Activated T-helper 1 cell treated with anti-CD3 and anti-CD28 coated beads, Interleukin-12 subunit alpha, Interleukin-12 subunit beta, Interleukin-2, Interleukin-4 antibody, amounts not matched to agents 30 ng/mL and 10 ng/mL and 1 ng/mL, durations not matched to agents 14 hours and 24 hours and 36 hours (primary cell): ENCODE results near the gene ITGA11. TPM values are rescaled to one million over a fixed set of nuclear protein-coding genes. Genes with fewer than 3 reads are reported as not detected.

Experiments
- DNase-seq: peaks from one replicate; pipeline ENCODE4 v3.0.0; 2021; ENCODE audit warnings: low spot score
- H3K27ac Mint-ChIP-seq: one replicate; pipeline ENCODE4 v1.8.0; 2021; ENCODE audit warnings: mild to moderate bottlenecking, mixed read lengths
- H3K27me3 Mint-ChIP-seq: one replicate; pipeline ENCODE4 v1.8.0; 2022; ENCODE audit warnings: mild to moderate bottlenecking, moderate library complexity, mixed read lengths; ENCODE audit not compliant: insufficient read depth
- H3K36me3 Mint-ChIP-seq: one replicate; pipeline ENCODE4 v1.8.0; 2021; ENCODE audit warnings: low read depth, mixed read lengths
- H3K4me1 Mint-ChIP-seq: one replicate; pipeline ENCODE4 v1.8.0; 2021; ENCODE audit warnings: low read depth, mixed read lengths
- H3K4me3 Mint-ChIP-seq: one replicate; pipeline ENCODE4 v1.8.0; 2021; ENCODE audit warnings: mild to moderate bottlenecking, moderate library complexity, mixed read lengths
- H3K9me3 Mint-ChIP-seq: one replicate; pipeline ENCODE4 v1.8.0; 2021; ENCODE audit warnings: mixed read lengths
- intact Hi-C: fragments of 100-400 bp; cut with micrococcal nuclease; formaldehyde crosslinking; loops from one replicate; pipeline ENCODE4 v1.15.1; 2024
- total RNA-seq: library from RNA; stranded (reverse); gene quantifications from 2 replicates; pipeline ENCODE4 v1.2.3, GENCODE V29; 2022

ITGA11 gene
- total RNA-seq, 1 donor from 2014 or later: 0.23 TPM

GRCh38 chr15:68410466-68411342 is 21.3 kb downstream of the ITGA11 start:
- intact Hi-C loops: no loop called here
- no peak for DNase-seq
- Mint-ChIP-seq H3K36me3 (no peaks in the 10 kb centered on the region), H3K27me3 (peaks cover 4% of the 10 kb centered on the region), H3K4me3 (no peak overlapping the region), H3K27ac (no peak overlapping the region), H3K4me1 (no peaks in the 10 kb centered on the region), H3K9me3 (no peaks in the 10 kb centered on the region)

DNA sequence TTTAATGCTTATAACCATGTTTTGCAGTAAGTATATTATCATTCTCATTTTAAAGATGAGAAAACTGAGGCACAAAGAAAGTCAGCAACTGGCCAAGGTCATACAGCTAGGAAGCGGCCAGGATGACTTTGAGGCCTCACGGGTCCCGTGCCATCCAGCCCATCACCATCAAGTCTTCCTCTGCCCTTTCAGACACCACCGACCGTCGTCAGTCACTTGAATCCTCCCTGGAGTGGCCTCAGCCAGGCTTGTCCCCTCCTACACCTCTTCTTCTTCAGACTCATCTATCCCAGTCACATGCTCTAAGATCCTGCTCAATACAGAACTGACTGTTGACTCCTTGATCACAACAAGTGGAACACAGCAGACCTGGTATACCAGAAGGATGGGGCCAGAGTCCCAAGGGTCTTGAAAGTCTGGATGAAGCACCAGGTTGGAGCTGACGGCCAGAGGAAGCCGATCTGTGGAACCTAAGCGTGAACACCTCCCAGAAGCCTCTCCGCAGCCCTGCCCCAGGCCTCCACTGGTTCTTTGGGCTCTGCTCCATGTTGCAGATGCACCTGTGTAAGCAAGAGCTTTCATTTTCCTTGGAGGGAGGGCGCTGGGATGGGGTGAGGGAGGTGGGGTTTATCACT is 22.1 kb downstream of the ITGA11 start:
- Mint-ChIP-seq H3K27ac (no peak overlapping the region), H3K36me3 (no peaks in the 10 kb centered on the region), H3K27me3 (peaks cover 4% of the 10 kb centered on the region), H3K4me3 (no peak overlapping the region), H3K4me1 (no peaks in the 10 kb centered on the region), H3K9me3 (no peaks in the 10 kb centered on the region)
- intact Hi-C loops: no loop called here
- DNase-seq: no peak

GRCh38 chr15:68408971-68409370 is 23.0 kb downstream of the ITGA11 start:
- no peaks in the 10 kb centered on the region for H3K36me3 Mint-ChIP-seq
- no peaks in the 10 kb centered on the region for H3K9me3 Mint-ChIP-seq
- intact Hi-C loops: no loop called here
- peaks cover 5% of the 10 kb centered on the region for H3K27me3 Mint-ChIP-seq
- no peak for DNase-seq
- no peak overlapping the region for H3K4me3 Mint-ChIP-seq
- H3K27ac Mint-ChIP-seq: no peak overlapping the region
- H3K4me1 Mint-ChIP-seq: no peaks in the 10 kb centered on the region

GRCh38 chr15:68407886-68408881 is 23.8 kb downstream of the ITGA11 start:
- Mint-ChIP-seq H3K36me3 (no peaks in the 10 kb centered on the region), H3K4me3 (no peak overlapping the region), H3K9me3 (no peaks in the 10 kb centered on the region), H3K27me3 (peaks cover 6% of the 10 kb centered on the region), H3K4me1 (no peaks in the 10 kb centered on the region), H3K27ac (no peak overlapping the region)
- intact Hi-C loops: no loop called here
- no peak for DNase-seq

GRCh38 chr15:68407141-68407885 is 24.6 kb downstream of the ITGA11 start:
- Mint-ChIP-seq H3K27me3 (peaks cover 6% of the 10 kb centered on the region), H3K9me3 (no peaks in the 10 kb centered on the region), H3K36me3 (no peaks in the 10 kb centered on the region), H3K4me1 (no peaks in the 10 kb centered on the region), H3K4me3 (no peak overlapping the region), H3K27ac (no peak overlapping the region)
- intact Hi-C loops: no loop called here
- no peak for DNase-seq

DNA sequence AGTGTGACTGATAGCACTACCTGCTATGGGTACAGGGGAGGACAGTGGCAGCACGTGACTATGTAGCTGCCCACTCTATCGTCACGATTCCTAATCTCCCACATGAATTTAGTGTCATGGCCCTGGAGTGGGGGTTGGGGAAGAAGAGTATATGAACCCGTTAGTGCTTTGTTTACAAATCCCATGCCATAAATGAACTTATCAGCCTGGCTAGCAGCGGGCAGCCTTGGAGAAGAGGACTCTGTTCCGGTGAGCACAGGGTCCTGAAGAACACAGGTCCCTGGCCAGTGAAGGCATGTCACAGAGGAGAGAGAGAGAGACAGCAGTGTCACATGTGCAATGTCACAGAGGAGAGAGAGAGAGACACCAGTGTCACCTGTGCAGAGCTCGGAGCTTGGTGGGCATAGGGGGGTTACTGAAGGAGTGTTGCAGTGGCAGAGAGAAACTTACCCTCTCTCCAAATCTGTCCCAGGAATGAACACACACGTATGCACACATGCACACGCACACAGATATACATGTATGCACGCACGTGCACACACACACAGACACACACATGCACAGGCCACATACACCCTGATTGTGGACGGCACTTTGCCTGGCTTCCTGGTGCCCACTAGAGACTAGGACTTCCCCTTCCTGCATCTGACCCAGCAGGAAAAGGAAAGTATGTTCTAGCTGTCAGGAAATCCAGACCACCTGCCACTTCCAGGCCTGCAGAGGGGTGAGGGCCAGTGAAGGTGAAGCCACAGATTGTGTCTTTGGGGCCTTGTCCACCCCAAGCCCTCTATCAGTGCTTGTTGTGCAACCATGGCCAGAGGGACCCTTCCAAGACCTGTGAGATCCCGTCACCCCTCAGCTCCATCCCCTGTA is 26.3 kb downstream of the ITGA11 start:
- DNase-seq: no peak
- H3K27ac Mint-ChIP-seq: no peak overlapping the region
- no peaks in the 10 kb centered on the region for H3K9me3 Mint-ChIP-seq
- peaks cover 6% of the 10 kb centered on the region for H3K27me3 Mint-ChIP-seq
- intact Hi-C loops: no loop called here
- H3K4me1 Mint-ChIP-seq: no peaks in the 10 kb centered on the region
- H3K36me3 Mint-ChIP-seq: no peaks in the 10 kb centered on the region
- H3K4me3 Mint-ChIP-seq: no peak overlapping the region

GRCh38 chr15:68404056-68404798 is 27.7 kb downstream of the ITGA11 start:
- no peak for DNase-seq
- Mint-ChIP-seq H3K27ac (no peak overlapping the region), H3K36me3 (no peaks in the 10 kb centered on the region), H3K27me3 (peaks cover 1% of the 10 kb centered on the region), H3K4me1 (no peaks in the 10 kb centered on the region), H3K9me3 (no peaks in the 10 kb centered on the region), H3K4me3 (no peak overlapping the region)
- intact Hi-C loops: loop anchor here (5.0 kb wide), 1 partner anchor 123 kb away; no protein-coding TSS in a partner anchor

- H3K4me1 Mint-ChIP-seq: no peaks in the 10 kb centered on the region
- H3K4me3 Mint-ChIP-seq: no peak overlapping the region
- no peak overlapping the region for H3K27ac Mint-ChIP-seq
- intact Hi-C loops: loop anchor here (5.0 kb wide), 1 partner anchor 124 kb away; no protein-coding TSS in a partner anchor
- DNase-seq: no peak
- no peaks in the 10 kb centered on the region for H3K9me3 Mint-ChIP-seq
- H3K36me3 Mint-ChIP-seq: no peaks in the 10 kb centered on the region
- peaks cover 1% of the 10 kb centered on the region for H3K27me3 Mint-ChIP-seq
Measured at GRCh38 chr15:68403161-68403941, 28.6 kb downstream of the ITGA11 start.

DNA sequence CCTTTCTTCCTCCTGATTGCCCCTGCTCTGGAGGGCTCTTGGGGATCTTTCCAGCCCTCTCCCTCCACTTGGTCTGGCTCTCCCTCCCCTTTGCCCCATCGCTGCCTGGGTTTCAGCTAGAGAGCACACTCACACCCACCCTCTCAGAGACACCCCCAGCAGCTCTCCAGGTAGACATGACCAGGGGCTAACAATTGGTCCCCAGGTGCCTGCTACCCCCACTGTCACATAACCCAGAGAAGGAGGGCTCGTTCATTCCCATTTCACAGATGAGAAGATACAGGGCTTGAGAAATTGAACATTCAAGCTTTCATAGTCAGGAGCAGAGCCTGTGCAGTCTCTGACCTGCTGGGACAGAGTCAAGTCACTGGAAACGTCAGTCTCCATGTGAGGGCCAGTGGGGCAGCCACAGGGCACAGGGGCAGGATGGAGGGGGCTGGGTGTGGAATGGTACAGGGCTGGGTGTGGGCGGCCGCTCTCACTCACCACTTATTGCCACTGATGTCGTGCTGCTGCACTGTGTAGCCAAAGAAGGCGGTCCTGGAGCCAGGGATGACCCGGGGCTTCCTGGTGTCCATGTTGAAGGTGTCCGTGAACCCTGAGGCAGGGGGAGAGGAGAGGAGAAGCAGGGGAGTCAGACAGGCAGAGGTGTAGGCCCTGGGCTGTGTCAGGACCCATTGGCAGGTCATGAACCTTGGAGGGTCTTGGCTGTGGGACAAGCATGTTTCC is 29.4 kb downstream of the ITGA11 start:
- Mint-ChIP-seq H3K4me1 (no peaks in the 10 kb centered on the region), H3K27me3 (peaks cover 1% of the 10 kb centered on the region), H3K9me3 (no peaks in the 10 kb centered on the region), H3K36me3 (no peaks in the 10 kb centered on the region), H3K27ac (no peak overlapping the region), H3K4me3 (no peak overlapping the region)
- intact Hi-C loops: loop anchor here (5.0 kb wide), 1 partner anchor 125 kb away; no protein-coding TSS in a partner anchor
- DNase-seq: no peak
